Type B pancreatic cell (in vitro differentiated cells): ENCODE results near the gene RNF175. TPM values are rescaled to one million over a fixed set of nuclear protein-coding genes. Genes with fewer than 3 reads are reported as not detected.
"Not testable (repeated sequence)": the region's sequence is repeated elsewhere in the genome, so short reads cannot be mapped to it uniquely, and the experiment has no call there.

Experiments used
- DNase-seq: peaks from one replicate; pipeline ENCODE4 v3.0.0; 2021; ENCODE audit warnings: mixed read lengths; ENCODE audit not compliant: unreplicated experiment; ENCODE audit errors: extremely low spot score
- H3K27ac Mint-ChIP-seq: 2 replicates; pipeline ENCODE4 v1.8.0; 2021; ENCODE audit warnings: mild to moderate bottlenecking, mixed read lengths
- H3K27me3 Mint-ChIP-seq: 2 replicates; pipeline ENCODE4 v1.8.0; 2021; ENCODE audit warnings: mixed read lengths
- H3K36me3 Mint-ChIP-seq: 2 replicates; pipeline ENCODE4 v1.8.0; 2021; ENCODE audit warnings: mixed read lengths
- H3K4me1 Mint-ChIP-seq: one replicate; pipeline ENCODE4 v1.8.0; 2021; ENCODE audit warnings: mixed read lengths; ENCODE audit not compliant: unreplicated experiment
- H3K4me3 Mint-ChIP-seq: 2 replicates; pipeline ENCODE4 v1.8.0; 2021; ENCODE audit warnings: mild to moderate bottlenecking, mixed read lengths
- H3K9me3 Mint-ChIP-seq: 2 replicates; pipeline ENCODE4 v1.8.0; 2021; ENCODE audit warnings: mixed read lengths
- total RNA-seq: library from RNA; stranded (reverse); gene quantifications from 2 replicates; pipeline ENCODE4 v1.2.1, GENCODE V29; 2021; ENCODE audit warnings: low replicate concordance
- TF ChIP-seq, protein P1 (sequence below): fragments of 200-600 bp; sonication (generic); conservative IDR thresholded peaks from 2 replicates; pipeline ENCODE4 v1.5.0; 2021; ENCODE audit warnings: antibody characterized with exemption, mild to moderate bottlenecking

Gene RNF175
- total RNA-seq, 1 donor from 2014 or later, result 11.3 TPM

DNA sequence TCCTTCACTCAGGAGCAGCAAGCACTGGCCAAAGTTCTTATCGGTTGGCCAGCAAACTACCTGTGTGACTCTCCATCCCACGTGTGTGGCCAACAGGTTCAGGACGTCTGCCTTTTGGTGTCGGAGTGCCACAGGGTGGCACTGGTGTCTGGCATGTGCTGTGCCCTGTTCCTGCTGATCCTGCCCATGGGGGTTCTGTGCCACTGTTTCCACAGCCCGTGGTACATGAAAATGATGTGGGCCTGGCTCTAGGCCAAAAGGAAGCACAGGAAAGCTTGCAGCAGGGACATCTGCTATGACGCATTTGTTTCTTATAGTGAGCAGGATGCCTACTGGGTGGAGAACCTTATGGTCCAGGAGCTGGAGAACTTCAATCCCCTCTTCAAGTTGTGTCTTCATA, 80.3 kb downstream of the RNF175 start:
- Mint-ChIP-seq H3K4me1 (no peaks in the 10 kb centered on the region), H3K27me3 (peaks cover 28% of the 10 kb centered on the region), H3K36me3 (no peaks in the 10 kb centered on the region), H3K27ac (no peak overlapping the region), H3K4me3 (no peak overlapping the region), H3K9me3 (no peaks in the 10 kb centered on the region)
- TF ChIP-seq, protein P1, sequence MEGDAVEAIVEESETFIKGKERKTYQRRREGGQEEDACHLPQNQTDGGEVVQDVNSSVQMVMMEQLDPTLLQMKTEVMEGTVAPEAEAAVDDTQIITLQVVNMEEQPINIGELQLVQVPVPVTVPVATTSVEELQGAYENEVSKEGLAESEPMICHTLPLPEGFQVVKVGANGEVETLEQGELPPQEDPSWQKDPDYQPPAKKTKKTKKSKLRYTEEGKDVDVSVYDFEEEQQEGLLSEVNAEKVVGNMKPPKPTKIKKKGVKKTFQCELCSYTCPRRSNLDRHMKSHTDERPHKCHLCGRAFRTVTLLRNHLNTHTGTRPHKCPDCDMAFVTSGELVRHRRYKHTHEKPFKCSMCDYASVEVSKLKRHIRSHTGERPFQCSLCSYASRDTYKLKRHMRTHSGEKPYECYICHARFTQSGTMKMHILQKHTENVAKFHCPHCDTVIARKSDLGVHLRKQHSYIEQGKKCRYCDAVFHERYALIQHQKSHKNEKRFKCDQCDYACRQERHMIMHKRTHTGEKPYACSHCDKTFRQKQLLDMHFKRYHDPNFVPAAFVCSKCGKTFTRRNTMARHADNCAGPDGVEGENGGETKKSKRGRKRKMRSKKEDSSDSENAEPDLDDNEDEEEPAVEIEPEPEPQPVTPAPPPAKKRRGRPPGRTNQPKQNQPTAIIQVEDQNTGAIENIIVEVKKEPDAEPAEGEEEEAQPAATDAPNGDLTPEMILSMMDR, result no peak
- DNase-seq, result no peak

DNA sequence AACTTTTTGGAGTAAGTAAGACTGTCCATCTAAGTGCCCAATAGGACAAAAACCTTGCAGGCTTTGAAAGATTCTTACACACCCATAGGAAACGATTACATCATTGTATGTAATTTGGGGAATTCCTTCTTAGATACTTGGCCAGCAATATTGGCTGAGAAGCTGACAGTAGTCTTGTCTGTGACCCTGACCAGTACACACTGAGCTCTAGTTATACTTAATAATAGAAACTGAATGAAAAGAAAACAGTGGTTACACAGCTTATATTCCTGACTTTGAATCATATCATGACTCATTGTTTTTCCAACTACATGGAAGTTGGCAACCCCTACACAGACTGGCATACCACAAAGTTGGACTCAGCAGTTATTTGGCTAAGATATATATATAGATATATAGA, 82.8 kb downstream of the RNF175 start:
- Mint-ChIP-seq H3K4me3 (no peak overlapping the region), H3K9me3 (no peaks in the 10 kb centered on the region), H3K27ac (no peak overlapping the region), H3K36me3 (no peaks in the 10 kb centered on the region), H3K27me3 (peaks cover 11% of the 10 kb centered on the region), H3K4me1 (no peaks in the 10 kb centered on the region)
- DNase-seq, result no peak
- TF ChIP-seq, protein P1, result no peak

DNA sequence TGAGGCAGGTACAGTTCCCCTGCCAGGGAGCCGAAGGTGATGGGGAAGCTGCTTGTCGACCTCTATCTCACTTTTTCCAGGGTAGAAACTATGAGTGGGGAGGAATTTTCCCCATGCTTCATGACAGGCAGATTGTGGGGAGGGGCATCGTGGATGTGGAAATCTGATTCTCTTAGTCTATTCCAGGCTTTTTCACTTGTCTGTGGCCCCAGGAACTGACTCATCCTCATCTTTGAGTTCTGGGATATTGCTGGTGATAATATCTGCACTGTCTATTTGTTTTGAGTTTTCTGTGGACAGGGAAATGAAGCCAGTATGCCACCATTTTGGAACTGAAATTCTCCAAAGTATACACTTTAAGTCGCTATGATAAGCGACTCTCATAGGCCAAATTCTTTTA, 83.3 kb downstream of the RNF175 start:
- no peak for DNase-seq
- no peaks in the 10 kb centered on the region for H3K36me3 Mint-ChIP-seq
- H3K27ac Mint-ChIP-seq, result no peak overlapping the region
- no peak overlapping the region for H3K4me3 Mint-ChIP-seq
- H3K27me3 Mint-ChIP-seq, result peaks cover 12% of the 10 kb centered on the region
- H3K4me1 Mint-ChIP-seq, result no peaks in the 10 kb centered on the region
- H3K9me3 Mint-ChIP-seq, result no peaks in the 10 kb centered on the region
- TF ChIP-seq, protein P1, result no peak

DNA sequence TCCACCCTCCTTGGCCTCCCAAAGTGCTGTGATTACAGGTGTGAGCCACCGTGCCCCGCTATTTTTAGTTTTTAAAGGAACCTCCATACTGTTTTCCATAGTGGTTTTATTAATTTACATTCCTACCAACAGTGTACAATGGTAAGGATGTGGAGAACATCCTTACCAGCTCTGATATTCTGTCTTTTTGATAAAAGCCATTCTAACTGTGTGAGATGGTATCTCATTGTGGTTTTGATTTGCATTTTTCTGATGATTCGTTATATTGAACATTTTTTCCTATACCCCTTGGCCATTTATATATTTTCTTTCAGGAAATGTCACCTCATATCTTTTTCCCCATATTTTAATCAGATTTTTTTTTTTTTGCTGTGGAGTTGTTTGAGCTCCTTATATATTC, 90.0 kb downstream of the RNF175 start:
- TF ChIP-seq, protein P1, result no peak
- Mint-ChIP-seq H3K36me3 (no peaks in the 10 kb centered on the region), H3K27ac (no peak overlapping the region), H3K4me3 (no peak overlapping the region), H3K27me3 (peaks cover 31% of the 10 kb centered on the region), H3K4me1 (no peaks in the 10 kb centered on the region), H3K9me3 (peaks cover 10% of the 10 kb centered on the region)
- DNase-seq, result no peak

DNA sequence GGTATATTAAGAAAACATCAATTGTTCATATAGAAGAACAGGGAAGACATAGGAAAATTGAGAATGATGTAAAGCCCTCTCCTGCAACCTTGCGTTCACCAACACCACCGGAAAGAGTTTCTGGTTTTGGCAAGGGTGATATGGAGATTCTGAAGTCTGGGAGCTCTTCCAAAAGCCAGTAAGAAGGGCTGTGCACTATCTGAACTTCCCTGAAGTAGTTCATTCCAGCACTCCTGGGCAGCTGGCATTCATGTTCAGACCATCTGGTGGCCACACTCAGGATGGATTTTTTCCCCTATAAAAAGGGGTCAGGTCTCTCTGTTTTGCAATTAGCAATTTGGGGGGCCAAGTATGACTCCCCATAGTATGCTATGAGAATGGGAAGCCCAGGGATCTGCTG, 91.2 kb downstream of the RNF175 start:
- Mint-ChIP-seq H3K4me1 (no peaks in the 10 kb centered on the region), H3K27me3 (peaks cover 31% of the 10 kb centered on the region), H3K27ac (no peak overlapping the region), H3K36me3 (no peaks in the 10 kb centered on the region), H3K4me3 (no peak overlapping the region), H3K9me3 (peaks cover 14% of the 10 kb centered on the region)
- TF ChIP-seq, protein P1, result no peak
- DNase-seq, result no peak

DNA sequence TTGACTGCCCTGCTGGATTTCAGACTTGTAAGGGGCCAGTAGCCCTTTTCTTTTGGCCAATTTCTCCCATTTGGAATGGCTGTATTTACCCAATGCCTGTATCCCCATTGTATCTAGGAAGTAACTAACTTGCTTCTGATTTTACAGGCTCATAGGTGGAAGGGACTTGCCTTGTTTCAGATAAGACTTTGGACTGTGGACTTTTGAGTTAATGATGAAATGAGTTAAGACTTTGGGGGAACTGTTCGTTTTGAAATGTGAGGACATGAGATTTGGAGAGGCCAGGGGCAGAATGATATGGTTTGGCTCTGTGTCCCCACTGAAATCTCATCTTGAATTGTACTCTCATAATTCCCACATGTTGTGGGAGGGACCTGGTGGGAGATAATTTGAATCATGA, 93.3 kb downstream of the RNF175 start:
- Mint-ChIP-seq H3K9me3 (peaks cover 20% of the 10 kb centered on the region), H3K27me3 (peaks cover 29% of the 10 kb centered on the region)
- H3K27ac Mint-ChIP-seq, H3K36me3 Mint-ChIP-seq, H3K4me3 Mint-ChIP-seq, H3K4me1 Mint-ChIP-seq, DNase-seq: not testable (repeated sequence)
